Islet of Langerhans (tissue), 1 donor: ENCODE measurements around the gene PGBD1.
"Not testable (repeated sequence)": the region's sequence is repeated elsewhere in the genome, so short reads cannot be mapped to it uniquely, and the experiment has no call there.

Experiments
- FAIRE-seq: peaks from one replicate; lab custom pipeline; 2011; peaks lifted over from hg19 to GRCh38; lab: Jason Lieb, UNC

Gene PGBD1

DNA sequence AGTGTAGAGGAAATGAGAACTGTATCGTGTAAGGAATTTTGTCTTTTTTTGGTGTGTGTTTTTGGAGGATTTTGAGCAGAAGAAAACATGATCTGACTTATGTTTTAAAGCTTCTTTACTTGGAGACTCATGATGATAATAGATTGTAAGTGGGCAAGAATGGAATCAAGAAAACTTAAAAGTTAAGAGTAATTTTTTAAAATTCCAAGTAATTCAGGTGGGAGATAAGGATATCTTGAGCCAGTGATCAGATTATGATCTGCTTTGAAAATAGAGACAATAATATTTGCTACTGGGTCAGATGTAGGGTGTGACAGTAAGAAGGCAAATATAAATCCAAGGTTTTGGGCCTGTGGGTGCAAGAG lies 13.7 kb upstream of the PGBD1 start:
- FAIRE-seq: no peak

DNA sequence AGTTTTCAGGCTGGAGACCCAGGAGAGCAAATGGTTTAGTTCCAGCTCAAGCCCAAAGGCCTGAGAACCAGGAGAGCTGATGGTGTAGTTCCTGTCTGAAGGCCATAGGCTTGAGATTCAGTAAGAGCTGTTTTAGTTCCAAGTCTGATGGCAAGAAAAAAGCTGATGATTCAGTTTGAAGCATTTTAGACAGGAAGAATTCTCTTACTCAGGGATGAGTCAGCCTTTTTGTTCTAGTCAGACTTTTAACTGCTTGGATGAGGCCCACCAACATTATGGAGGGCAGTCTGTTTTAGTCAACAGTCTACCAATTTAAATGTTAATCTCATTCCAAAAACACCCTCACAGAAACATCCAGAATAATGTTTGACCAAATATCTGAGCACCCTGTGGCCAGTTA lies 11.9 kb upstream of the PGBD1 start:
- no peak for FAIRE-seq

DNA sequence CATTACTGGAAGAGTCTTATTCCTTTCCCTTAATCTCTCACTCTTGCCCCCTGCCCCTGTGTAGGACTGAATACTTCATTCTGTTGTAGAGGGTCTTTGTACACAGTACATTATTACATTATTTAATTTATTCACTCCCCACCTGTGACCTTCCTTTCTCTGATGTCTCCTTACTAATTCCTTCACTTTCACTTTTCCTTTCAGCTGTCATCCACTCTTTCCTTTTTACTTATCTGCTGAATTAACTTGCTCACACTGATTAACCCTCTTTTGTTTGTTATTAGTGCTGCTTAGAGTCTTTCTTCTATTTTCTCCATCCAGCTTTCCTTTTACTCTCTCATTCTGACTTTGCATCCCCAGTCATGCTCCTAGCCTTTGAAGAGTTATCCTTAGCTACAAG lies 6.5 kb upstream of the PGBD1 start:
- no peak for FAIRE-seq

DNA sequence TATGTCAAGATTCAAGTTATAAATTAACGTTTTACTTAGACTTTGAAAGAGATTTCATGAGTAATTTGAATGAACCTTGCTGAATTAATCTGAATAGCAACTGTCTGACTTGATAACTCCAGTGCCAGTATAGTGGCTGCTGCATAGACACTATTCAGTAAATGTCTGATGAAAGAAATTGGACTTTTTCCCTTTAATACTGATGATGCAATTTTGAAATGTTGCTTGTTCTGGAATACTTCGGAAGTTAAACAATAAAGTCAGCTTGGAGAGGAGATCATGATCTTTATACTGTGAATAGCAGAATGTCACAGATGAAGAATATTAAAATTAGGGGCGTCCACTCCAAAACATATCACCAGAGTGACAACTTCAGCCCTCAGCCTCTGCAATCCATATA lies 3.6 kb upstream of the PGBD1 start:
- FAIRE-seq: no peak

DNA sequence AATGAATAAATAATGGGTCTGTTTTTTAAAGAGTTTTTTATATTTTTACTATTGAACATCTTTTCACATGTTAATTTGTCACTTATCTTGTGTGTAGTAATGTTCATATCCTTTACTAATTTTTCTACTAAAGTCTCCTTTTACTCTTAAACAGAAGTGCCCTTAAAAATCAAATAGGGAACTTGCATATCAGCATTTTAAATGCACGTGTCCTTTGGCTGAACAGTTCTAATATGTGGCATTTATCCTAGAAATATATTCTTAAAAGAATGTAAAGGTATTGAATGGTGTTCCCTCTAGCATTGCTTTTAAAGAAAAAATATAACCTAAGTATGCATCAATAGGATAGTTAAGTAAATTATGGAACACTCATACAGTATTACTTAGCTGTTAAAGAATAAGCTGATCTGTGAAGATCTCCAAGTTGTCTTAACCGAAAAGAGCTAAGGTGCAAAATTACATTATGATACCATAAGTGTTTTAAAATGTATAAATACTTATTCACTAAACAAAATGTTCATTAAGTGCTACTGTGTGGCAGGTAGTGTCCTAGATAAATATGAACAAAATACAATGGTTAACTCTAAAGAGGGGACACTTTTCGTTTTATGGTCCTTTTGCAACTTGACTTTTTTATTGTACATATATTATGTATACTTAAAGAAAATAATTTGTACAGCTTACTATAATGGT lies 631 bp upstream of the PGBD1 start:
- no peak for FAIRE-seq

DNA sequence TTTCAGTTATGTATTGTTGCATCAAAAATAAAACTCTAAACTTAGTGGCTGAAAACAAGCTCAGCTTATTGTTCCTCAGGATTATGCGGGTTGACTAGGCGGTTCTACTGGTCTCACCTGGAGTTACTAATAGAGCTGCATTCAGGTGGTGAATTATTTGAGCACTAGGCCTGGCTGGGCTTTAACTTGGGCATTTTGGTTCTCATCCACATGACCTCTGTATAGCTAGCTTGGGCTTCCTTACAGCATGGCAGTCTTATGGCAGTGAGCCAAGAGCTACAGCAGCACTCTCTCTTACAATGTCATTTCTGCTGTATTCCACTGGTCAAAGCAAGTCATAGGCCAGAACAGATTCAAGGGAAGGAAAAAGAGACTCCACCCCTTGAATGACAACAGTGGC lies 1.6 kb downstream of the PGBD1 start:
- FAIRE-seq: no peak

DNA sequence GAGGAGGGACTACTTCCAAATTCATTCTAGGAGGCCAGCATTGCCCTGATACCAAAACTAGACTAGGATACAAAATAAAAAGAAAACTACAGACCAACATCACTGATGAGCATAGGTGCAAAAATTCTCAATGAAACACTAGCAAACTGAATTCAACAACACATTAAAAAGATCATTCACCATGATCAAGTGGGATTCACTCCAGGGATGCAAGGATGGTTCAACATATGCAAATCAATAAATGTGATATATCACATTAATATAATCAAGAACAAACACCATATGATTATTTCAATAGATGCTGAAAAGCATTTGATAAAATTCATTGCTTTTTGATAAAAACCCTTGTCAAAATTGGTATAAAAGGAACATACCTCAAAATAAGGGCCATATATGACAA lies 10.2 kb downstream of the PGBD1 start:
- FAIRE-seq: no peak

DNA sequence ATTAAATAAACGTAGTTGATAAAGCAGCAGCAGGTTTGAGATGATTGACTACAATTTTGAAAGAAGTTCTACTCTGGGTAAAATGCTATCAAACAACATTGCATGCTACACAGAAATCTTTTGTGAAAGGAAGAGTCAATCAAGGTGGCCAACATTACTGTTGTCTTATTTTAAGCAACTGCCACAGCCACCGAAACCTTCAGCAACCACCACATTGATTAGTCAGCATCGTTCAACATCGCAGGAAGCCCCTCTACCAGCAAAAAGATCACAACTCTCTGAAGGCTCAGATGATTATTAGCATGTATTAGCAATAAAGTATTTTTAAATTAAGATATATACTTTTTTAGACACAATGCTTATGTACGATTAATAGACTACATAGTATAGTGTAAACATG lies 14.0 kb downstream of the PGBD1 start:
- no peak for FAIRE-seq

DNA sequence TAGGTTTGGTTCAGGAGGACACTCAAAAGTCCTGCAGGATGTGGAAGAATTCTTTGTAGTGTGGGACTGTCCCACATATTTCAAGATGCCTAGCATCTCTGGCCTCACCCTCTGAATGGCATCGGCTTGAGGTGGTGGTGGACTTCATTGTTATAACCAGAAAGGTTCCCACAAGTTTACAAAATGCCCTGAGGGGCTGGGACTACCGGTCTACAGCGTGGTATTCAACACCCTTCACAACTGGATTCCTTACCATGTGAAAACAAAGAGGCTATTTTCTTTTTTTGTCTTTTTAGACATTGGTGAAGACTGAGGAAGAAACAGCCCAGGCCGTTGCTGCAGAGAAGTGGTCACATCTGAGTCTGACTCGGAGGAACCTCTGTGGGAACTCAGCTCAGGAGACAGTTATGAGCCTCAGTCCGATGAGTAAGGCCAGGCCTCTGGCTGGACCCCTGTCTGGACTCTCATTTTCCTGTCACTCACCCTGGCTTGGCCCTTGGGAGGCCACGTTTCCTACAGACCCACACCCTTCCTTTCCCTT lies 15.2 kb downstream of the PGBD1 start:
- FAIRE-seq: no peak

DNA sequence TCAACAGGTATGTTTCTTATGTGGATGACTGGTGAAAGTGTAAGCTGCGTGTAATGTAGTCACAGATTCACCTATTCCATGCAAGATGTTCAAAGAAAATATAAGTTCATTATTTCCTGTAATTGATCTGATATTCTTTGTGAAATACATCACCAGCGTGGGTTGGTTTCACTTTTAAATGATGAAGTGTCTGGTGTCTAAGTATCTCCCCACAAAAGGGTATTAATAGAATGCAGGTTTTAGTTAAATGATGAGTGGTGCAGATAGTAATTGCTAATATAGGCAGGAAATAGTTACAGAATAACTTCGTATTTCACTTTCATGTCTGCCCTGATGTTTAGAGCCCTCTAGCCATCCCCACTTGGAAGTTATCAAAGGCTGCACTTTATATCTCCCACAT lies 22.2 kb downstream of the PGBD1 start:
- FAIRE-seq: no peak

DNA sequence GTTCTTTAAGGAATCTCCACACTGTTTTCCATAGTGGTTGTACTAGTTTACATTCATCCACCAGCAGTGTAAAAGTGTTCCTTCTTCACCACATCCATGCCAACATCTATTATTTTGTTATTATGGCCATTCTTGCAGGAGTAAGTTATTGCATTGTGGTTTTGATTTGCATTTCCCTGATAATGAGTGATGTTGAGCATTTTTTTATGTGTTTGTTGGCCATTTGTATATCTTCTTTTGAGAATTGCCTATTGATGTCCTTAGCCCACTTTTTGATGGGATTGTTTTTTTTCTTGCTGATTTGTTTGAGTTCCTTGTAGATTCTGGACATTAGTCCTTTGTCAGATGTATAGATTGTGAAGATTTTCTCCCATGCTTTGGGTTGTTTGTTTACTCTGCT lies 25.0 kb downstream of the PGBD1 start:
- FAIRE-seq: not testable (repeated sequence)

DNA sequence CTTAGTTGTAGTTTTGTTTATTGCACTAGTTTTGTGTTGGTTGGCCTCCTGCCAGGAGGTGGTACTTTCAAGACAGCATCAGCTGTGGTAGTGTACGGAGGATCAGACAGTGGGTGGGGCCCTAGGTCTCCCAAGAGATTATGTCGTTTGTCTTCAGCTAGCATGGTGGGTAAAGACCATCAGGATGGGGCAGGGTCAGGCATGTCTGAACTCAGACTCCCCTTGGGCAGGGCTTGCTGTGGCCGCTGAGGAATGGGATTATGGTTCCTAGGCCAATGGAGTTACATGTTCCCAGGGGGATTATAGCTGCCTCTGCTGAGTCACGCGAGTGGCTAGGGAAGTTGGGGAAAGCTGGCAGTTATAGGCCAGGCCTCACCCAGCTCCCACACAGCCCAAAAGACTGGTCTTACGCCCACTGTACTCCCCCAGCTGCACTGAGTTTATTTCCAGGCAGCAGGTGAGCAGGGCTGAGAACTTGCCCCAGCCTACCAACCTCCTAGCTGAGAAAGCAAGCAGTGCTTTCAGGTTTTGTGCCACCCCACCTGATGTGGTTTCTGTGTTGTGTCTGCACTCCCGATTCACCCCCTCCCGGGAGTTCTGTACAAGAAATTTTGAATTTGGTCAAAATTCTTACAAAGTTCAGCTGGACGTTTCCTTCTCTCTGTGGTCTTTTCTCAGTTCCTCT lies 29.9 kb downstream of the PGBD1 start:
- no peak for FAIRE-seq

DNA sequence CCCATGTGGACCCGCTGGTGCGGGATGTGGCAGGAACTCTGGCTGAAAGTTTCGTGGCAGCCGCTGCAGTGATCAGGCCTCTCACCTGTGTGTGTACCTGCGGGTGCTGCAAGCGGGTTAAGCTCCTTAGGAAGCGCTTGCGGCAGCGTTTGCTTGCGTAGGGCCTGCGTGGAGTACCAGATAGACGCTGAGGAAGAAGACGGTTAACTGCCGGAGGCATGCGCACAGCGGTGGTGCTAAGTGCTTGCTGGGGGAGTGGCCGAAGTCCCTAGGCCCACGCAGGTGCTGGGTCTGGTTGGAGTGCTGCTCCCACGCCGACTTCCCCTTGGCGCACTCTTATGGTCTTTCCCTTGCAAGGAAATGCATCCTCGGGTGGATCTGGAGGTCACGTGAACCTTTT lies 31.6 kb downstream of the PGBD1 start:
- FAIRE-seq: no peak

DNA sequence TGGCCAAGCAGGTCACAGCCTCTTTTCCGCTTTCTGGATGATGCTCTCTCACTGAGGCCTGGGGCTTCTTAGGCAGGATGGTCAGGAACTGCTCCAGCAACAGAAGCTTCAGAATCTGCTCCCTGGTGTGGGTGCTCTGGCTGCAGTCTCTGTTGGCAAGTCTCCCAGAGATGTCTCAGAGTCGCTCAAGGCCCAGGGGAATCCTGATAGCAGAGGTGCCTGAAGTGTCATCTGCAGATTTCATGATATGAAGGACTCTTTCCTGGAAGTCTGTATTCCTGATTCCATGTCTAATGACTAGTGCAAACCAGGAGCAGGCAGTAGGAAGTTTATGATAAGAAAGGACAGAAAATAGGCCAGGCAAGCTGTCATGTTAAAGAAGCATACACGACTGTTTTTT lies 34.3 kb downstream of the PGBD1 start:
- FAIRE-seq: no peak

DNA sequence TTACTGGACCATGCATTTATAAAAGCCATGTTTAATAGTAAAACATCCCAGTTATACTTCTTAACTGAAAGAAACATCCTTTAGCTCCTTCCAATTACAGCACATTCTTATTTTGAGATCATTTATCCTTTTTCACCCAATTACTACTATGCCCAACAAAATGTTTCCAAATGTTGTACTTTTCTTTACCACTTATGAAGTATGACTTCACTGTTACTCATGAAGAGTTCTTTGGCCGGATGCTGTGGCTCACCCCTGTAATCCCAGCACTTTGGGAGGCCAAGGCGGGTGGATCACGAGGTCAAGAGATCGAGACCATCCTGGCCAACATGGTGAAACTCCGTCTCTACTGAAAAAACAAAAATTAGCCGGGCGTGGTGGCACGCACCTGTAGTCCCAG lies 36.5 kb downstream of the PGBD1 start:
- not testable (repeated sequence) for FAIRE-seq

DNA sequence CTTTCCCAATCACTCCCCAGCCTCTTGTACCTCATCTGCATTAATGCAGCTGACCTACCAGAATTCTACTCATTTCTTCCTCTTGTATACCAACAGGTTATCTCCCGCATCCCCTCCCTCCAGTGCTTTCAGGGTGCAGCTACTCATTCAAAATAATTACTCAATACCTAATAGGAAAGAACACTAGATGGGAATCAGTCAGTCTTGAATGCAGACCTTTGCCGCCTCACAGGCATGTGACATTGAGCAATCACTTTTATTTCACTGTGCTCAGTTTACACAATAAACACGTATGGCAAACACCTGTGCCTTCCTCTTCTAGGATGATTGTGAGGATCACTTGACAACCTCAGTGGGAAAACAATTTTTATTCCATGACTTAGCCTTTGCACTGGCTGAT lies 41.3 kb downstream of the PGBD1 start:
- no peak for FAIRE-seq

DNA sequence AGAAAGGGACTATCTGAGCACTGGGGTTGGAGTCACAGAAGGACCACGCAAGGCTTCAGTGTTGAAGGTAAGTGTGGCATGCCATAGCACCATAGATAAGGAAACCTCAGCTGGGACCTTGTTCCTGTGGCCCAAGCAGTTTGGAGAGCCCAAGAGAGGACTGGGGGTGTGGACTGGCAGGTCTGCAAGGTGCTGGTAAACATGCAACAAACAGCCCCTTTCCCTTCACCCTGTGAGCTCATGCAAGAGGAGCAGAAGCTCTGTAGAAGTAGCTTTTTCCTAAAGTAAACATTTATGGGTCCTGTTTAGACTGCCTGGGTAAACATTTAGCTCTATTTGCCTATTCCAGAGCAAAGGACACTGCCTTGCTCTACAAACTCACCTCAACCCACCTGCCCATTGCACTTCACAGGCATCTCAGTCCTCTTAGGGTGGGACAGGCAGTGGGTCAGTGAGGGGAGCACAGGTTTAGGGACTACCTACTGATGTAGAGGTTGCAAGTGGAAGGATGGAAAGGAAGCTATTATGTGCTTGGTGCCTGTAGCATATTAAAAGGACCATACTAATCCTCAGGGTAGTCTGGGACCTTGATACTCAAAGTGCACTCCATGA lies 42.5 kb downstream of the PGBD1 start:
- no peak for FAIRE-seq

DNA sequence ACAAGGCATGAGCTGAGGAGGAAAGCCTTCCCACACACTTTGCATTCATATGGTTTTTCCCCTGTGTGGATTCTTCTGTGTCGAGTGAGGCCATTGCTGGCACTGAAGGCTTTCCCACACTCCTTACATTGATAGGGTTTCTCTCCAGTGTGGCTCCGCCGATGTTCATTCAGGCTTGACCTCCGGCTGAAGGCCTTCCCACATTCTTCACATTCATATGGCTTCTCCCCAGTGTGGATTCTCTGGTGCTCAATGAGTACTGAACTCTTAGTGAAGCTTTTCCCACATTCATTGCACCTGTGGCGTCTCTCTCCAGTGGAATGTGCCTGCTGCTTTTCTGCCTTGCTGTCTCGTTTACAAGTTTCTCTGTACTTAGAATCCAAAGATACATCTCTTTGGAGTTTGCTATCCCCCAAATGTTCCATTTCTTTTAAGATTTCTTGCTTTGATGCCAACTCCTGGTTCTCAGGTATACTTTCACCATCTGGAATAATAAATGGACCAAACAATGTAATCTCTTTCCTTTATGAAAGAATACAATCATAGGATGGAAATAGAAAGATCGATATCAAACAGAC lies 45.1 kb downstream of the PGBD1 start:
- FAIRE-seq: no peak

DNA sequence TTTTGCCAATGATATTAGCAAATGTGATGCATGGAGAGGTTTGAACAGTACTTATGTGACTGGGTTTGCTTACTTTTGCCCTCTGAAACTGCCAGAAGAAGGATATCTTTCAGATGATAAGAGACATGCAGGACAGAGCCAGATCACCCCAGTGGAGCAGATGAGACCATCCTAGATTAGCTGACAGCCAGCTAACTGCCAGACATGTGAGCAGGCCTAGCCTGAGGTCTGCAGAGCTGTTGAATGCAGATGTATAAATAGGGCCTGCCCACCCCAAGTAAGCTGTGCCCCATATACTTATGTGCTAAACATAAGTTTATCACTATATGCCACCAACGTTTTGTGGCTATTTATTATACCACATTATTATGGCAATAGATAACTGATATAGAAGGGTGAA lies 48.7 kb downstream of the PGBD1 start:
- FAIRE-seq: no peak

DNA sequence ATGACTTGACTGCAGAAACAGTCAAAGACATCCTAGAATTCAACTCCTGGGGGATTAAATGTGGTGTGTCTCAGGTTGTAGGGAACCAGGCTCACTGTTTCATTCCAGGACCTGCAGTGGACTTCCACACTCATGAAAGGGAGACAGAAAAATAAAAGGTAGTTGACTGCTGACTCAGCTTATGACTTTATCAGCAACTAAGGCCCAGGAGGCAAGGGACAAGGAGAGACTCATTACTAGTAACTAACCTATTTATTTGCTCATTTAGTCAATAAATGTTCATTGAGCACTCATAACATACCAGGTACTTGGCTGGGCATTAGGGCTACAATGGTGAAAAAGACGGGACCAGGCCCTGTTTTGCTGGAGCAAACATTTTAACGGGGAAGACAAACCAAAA lies 51.7 kb downstream of the PGBD1 start:
- no peak for FAIRE-seq

DNA sequence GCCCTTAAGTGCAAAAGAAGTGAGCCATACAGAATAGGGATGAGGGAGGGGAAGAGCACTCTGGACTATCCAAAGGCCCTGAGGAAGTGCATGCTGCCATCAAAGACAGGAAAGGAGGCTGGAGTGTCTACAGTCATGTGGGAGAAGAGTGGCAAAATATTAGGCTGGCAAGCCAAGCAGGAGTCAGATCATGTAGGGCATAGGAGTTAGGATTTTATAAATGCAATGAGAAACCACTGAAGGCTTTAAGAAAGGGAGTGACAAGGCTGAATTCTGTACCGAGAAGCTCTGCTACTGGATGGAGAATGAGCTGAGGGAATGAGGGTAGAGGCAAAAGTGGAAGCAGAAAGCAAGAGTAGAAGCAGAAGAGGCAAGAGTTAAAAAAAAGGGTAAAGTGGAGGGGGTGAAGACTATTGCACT lies 52.2 kb downstream of the PGBD1 start:
- no peak for FAIRE-seq

DNA sequence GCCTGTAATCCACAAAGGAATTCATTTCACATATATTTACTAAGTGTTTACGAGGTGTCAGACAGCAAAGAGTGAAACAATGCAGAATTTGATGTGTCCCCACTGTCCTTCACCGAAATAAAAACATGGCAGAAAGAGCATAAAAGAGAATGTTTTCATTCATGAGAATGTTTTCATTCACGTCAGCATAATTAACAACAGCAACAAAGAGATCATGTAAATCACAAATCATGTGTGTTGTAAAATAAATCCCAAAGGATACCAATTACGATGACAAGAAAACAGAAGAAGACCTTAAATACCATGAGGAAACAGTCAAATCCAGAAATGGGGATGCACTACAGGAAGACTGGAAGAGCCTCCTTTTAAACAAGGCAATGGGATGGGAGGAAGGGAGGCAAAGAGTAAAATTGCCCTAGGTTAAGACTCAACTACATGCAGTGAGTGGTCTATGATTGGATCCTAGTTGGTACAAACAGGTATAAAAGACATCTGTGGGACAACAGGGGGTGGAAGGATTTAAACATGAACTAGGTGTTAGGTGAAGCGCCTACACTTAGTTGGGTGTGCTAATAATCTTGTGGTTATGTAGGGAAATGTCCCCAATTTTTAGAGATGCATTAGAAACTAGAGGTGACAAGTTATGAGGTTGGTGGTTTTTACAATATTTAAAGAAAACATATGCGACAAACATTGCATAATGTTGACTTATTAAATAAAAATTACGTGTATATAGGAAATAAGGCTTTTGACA lies 53.1 kb downstream of the PGBD1 start:
- no peak for FAIRE-seq
